Measurements from ENCODE around the gene ACD. TPM values are rescaled to one million over a fixed set of nuclear protein-coding genes. Genes with fewer than 3 reads are reported as not detected.

ACD gene
- polyA plus RNA-seq, 3 donors from 2014 or later = 31.0 to 51.2 (median 39.2) TPM

GRCh38 chr16:67662653-67663010 lies 2.6 kb upstream of the ACD start:
- Mint-ChIP-seq H3K9me3 (no peaks in the 10 kb centered on the region), H3K36me3 (peaks cover 0 to 3% (median 0%) of the 10 kb centered on the region in 3 donors), H3K4me1 (peaks cover 16 to 27% of the 10 kb centered on the region in 2 donors), H3K4me3 (no peak overlapping the region), H3K27me3 (ENCODE audit: low read depth in 3 of 3) (peaks cover 6 to 12% (median 11%) of the 10 kb centered on the region in 3 donors), H3K27ac (peak overlapping the region in 2 of 6 donors; percentile 24 to 55)
- no peak for DNase-seq

GRCh38 chr16:67661886-67662652 lies 2.0 kb upstream of the ACD start:
- Mint-ChIP-seq H3K4me3 (peak overlapping the region in 2 of 5 donors; percentile 33 to 87), H3K9me3 (no peaks in the 10 kb centered on the region), H3K27me3 (ENCODE audit: low read depth in 3 of 3) (peaks cover 6 to 12% (median 11%) of the 10 kb centered on the region in 3 donors), H3K4me1 (peaks cover 10 to 22% of the 10 kb centered on the region in 2 donors), H3K27ac (peak overlapping the region in 5 of 6 donors; percentile 30 to 95 (median 89)), H3K36me3 (peaks cover 0 to 3% (median 0%) of the 10 kb centered on the region in 3 donors)
- DNase-seq = no peak

DNA sequence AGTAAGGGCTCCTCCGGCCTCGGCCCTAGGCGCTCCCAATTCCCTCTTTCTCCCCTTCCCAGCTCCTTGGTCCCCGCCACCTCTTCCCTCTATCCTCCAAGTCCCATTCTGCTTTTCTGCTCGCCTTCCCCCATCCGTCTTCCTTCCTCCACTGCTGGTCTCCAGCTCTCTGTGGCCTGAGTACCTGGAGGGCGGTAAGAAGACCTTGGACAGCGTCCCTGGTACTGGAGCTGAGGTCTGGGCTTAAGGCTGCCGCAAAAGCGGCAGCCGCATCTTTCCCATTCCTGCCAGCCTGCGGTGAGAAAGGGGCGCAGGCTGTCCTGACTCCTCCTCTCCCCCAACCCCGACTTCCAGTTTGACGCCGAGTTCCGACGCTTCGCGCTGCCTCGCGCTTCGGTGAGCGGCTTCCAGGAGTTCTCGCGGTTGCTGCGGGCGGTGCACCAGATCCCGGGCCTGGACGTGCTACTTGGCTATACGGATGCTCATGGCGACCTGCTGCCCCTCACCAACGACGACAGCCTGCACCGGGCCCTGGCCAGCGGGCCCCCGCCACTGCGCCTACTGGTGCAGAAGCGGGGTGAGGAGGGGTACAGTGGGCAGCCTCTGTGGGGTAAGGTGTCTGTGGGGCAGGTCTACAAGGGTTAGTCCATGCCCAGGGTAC lies 1.2 kb upstream of the ACD start:
- H3K36me3 Mint-ChIP-seq = peaks cover 0 to 3% (median 0%) of the 10 kb centered on the region in 3 donors
- H3K4me1 Mint-ChIP-seq = peaks cover 9 to 21% of the 10 kb centered on the region in 2 donors
- H3K27ac Mint-ChIP-seq = peak overlapping the region; percentile 88 to 98 (median 93)
- DNase-seq = no peak
- no peaks in the 10 kb centered on the region for H3K9me3 Mint-ChIP-seq
- H3K27me3 Mint-ChIP-seq (ENCODE audit: low read depth in 3 of 3) = peaks cover 6 to 12% (median 11%) of the 10 kb centered on the region in 3 donors
- peak overlapping the region; percentile 77 to 92 (median 90) for H3K4me3 Mint-ChIP-seq

GRCh38 chr16:67660564-67661028 lies 536 bp upstream of the ACD start, which contains the start of gene PARD6A:
TSS of gene PARD6A (plus strand) at chr16:67660960. CDS start at chr16:67661039, 79 bp downstream.
- peak; percentile 96 to 98 (median 98) for DNase-seq
- H3K27me3 Mint-ChIP-seq (ENCODE audit: low read depth in 3 of 3) = peaks cover 8 to 12% (median 11%) of the 10 kb centered on the region in 3 donors
- H3K9me3 Mint-ChIP-seq = no peaks in the 10 kb centered on the region
- peak within 1 kb of the TSS; percentile 89 to 98 (median 96) for H3K27ac Mint-ChIP-seq
- peaks cover 0 to 3% (median 0%) of the 10 kb centered on the region in 3 donors for H3K36me3 Mint-ChIP-seq
- H3K4me3 Mint-ChIP-seq = peak within 1 kb of the TSS; percentile 92 to 95 (median 94)
- peaks cover 9 to 19% of the 10 kb centered on the region in 2 donors for H3K4me1 Mint-ChIP-seq

- H3K36me3 Mint-ChIP-seq = peaks cover 0 to under 1% (median 0%) of the 10 kb centered on the region in 3 donors
- peaks cover 8 to 12% (median 11%) of the 10 kb centered on the region in 3 donors for H3K27me3 Mint-ChIP-seq (ENCODE audit: low read depth in 3 of 3)
- peak overlapping the region; percentile 69 to 96 (median 89) for H3K27ac Mint-ChIP-seq
- peak in 1 of 3 donors; percentile 14 for DNase-seq
- H3K4me3 Mint-ChIP-seq = peak overlapping the region; percentile 91 to 95 (median 94)
- H3K9me3 Mint-ChIP-seq = no peaks in the 10 kb centered on the region
- peaks cover 9 to 19% of the 10 kb centered on the region in 2 donors for H3K4me1 Mint-ChIP-seq
Measured at GRCh38 chr16:67658849-67659674, 998 bp downstream of the ACD start.

DNA sequence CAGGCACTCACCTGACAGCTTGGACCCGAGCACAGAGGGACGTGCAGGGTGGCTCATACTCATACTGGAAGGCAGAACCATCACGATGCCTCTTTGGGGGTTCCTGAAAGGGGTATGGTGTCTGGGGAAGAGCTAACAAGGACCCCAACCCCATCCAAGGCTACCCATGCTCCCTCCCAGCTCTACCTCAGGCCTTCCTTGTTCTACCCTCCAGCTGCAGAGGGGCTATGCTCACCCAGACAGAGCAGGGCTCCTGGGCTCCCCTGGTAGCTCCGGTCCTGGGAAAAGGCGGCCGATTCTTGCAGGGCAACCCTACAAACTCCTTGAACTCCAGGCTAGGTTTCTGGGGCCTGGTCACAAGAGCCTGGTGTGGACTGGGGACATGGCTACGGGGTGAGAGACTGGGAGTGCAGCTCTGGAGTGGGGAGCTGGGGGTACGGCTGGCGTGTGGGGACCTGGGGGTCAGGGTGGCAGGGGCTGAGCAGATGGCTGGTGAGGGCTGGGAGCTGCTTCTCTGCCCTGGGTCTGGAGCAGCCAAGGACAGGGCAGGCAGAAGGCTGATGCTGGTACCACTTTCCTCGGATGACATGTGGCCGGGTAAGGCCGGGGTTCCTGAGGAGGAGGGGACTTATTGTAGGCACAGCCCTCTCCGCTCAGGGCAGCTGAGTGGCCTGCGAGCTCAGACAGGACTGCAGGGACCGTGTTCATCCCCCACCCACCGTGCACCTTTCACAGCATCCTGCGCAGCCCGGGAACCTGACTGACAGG lies 2.1 kb downstream of the ACD start:
- peak overlapping the region in 4 of 5 donors; percentile 33 to 95 (median 94) for H3K4me3 Mint-ChIP-seq
- peaks cover 9 to 19% of the 10 kb centered on the region in 2 donors for H3K4me1 Mint-ChIP-seq
- no peaks in the 10 kb centered on the region for H3K36me3 Mint-ChIP-seq
- DNase-seq = no peak
- H3K9me3 Mint-ChIP-seq = no peaks in the 10 kb centered on the region
- H3K27ac Mint-ChIP-seq = no peak overlapping the region
- H3K27me3 Mint-ChIP-seq (ENCODE audit: low read depth in 3 of 3) = peaks cover 8 to 12% (median 11%) of the 10 kb centered on the region in 3 donors

DNA sequence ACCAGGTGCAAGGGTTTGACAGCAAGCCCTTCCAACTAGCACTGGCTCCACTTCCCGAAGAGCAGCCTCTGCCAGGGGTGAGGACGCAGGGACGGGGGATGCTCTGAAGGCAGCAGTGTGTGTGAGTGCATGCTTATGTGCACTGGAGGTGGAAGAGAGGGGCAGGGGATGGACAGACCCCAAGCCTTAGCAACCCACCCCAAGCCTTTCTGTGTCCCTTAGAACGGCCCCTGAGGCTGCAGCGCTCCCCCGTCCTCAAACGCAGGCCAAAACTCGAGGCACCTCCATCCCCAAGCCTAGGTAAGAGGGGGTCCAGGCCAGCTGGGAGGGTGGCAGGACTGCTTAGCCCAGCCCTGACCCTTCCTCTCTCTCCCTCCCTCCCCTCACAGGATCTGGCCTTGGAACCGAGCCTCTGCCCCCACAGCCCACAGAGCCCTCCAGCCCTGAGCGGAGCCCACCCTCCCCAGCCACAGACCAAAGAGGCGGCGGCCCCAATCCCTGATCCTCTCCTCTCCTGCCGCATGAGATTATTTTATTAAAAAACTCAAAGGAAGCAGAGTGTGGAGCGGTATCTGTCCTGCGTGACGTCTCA lies 2.9 kb downstream of the ACD start:
- H3K27ac Mint-ChIP-seq = no peak overlapping the region
- H3K36me3 Mint-ChIP-seq = peaks cover 0 to under 1% (median 0%) of the 10 kb centered on the region in 3 donors
- peaks cover 8 to 12% (median 11%) of the 10 kb centered on the region in 3 donors for H3K27me3 Mint-ChIP-seq (ENCODE audit: low read depth in 3 of 3)
- no peak overlapping the region for H3K4me3 Mint-ChIP-seq
- no peak for DNase-seq
- H3K9me3 Mint-ChIP-seq = no peaks in the 10 kb centered on the region
- peaks cover 9 to 19% of the 10 kb centered on the region in 2 donors for H3K4me1 Mint-ChIP-seq

DNA sequence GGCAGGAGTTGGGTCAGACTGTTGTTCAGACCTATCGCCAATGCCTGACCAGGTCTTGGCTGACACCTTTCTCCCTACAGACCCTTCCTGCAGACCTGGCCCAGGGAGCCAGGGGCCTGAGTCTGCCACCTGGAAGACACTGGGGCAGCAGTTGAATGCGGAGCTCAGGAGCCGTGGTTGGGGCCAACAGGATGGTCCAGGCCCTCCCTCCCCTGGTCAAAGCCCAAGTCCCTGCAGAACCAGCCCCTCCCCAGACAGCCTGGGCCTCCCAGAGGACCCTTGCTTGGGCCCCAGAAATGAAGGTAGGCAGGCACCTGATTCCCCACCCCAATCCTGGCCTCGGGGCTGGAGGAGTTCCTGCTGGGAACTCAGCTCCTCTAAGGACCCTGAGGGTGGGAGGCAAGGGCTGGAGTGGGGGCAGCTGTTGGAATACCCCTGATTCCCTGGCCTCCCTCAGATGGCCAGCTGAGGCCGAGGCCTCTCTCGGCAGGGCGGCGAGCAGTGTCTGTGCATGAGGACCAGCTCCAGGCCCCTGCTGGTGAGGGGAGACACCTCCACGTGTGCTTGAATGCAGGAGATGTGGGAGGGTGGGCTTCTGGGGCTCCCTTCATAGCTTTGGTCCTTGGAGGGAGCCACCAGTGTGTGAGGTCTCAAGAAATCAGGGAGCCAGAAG lies 3.6 kb downstream of the ACD start:
- Mint-ChIP-seq H3K9me3 (no peaks in the 10 kb centered on the region), H3K36me3 (peaks cover 0 to 3% (median 0%) of the 10 kb centered on the region in 3 donors), H3K27me3 (ENCODE audit: low read depth in 3 of 3) (peaks cover 8 to 12% (median 10%) of the 10 kb centered on the region in 3 donors), H3K4me3 (no peak overlapping the region), H3K4me1 (peaks cover 9 to 23% of the 10 kb centered on the region in 2 donors), H3K27ac (no peak overlapping the region)
- DNase-seq = no peak

- no peak for DNase-seq
- H3K4me3 Mint-ChIP-seq = no peak overlapping the region
- no peaks in the 10 kb centered on the region for H3K9me3 Mint-ChIP-seq
- peak overlapping the region in 5 of 6 donors; percentile 4 to 82 (median 26) for H3K27ac Mint-ChIP-seq
- peaks cover 9 to 17% of the 10 kb centered on the region in 2 donors for H3K4me1 Mint-ChIP-seq
- peaks cover 6 to 9% (median 6%) of the 10 kb centered on the region in 3 donors for H3K36me3 Mint-ChIP-seq
- H3K27me3 Mint-ChIP-seq (ENCODE audit: low read depth in 3 of 3) = peaks cover 2 to 9% (median 3%) of the 10 kb centered on the region in 3 donors
Measured at GRCh38 chr16:67655363-67655762, 4.7 kb downstream of the ACD start.

GRCh38 chr16:67654403-67654911 lies 5.6 kb downstream of the ACD start:
- peaks cover 9 to 16% of the 10 kb centered on the region in 2 donors for H3K4me1 Mint-ChIP-seq
- DNase-seq = no peak
- peak overlapping the region in 1 of 6 donors; percentile 57 for H3K27ac Mint-ChIP-seq
- no peaks in the 10 kb centered on the region for H3K9me3 Mint-ChIP-seq
- no peak overlapping the region for H3K4me3 Mint-ChIP-seq
- peaks cover 9 to 11% (median 10%) of the 10 kb centered on the region in 3 donors for H3K36me3 Mint-ChIP-seq
- H3K27me3 Mint-ChIP-seq (ENCODE audit: low read depth in 3 of 3) = peaks cover 0 to 7% (median 2%) of the 10 kb centered on the region in 3 donors

- DNase-seq = no peak
- H3K4me3 Mint-ChIP-seq = peak overlapping the region in 1 of 5 donors; percentile 57
- H3K36me3 Mint-ChIP-seq = peaks cover 9 to 11% (median 10%) of the 10 kb centered on the region in 3 donors
- H3K27ac Mint-ChIP-seq = no peak overlapping the region
- H3K27me3 Mint-ChIP-seq (ENCODE audit: low read depth in 3 of 3) = peaks cover 0 to 4% (median 2%) of the 10 kb centered on the region in 3 donors
- H3K4me1 Mint-ChIP-seq = peaks cover 3 to 10% of the 10 kb centered on the region in 2 donors
- H3K9me3 Mint-ChIP-seq = no peaks in the 10 kb centered on the region
Measured at GRCh38 chr16:67653789-67654402, 6.2 kb downstream of the ACD start.

Data from immature natural killer cell (primary cell).